Aorta (tissue), 5 donors: ENCODE measurements around the gene CNST. TPM values are rescaled to one million over a fixed set of nuclear protein-coding genes. Genes with fewer than 3 reads are reported as not detected.

ENCODE experiments used
- ATAC-seq: fragments of 200-7000 bp; cut with Tn5 transposase; one replicate; pipeline ENCODE4 v1.9.1; 2022; ENCODE audit warnings: moderate library complexity; ENCODE audit not compliant: low FRiP score
- DNase-seq, 2 donors: peaks; one replicate each; pipeline ENCODE4 v3.0.0-alpha.2; 2020
- H3K27ac ChIP-seq, 2 donors: one replicate each; pipeline ENCODE4 v1.5.1; 2013; ENCODE audit warnings: low read length in 2 of 2, mild to moderate bottlenecking in 2 of 2, moderate library complexity in 2 of 2, control low read depth in 1 of 2, inconsistent platforms in 1 of 2, low read depth in 1 of 2
- H3K27me3 ChIP-seq, 2 donors: one replicate each; pipeline ENCODE4 v1.6.1; 2013; ENCODE audit warnings: control low read depth in 1 of 2, low read length in 1 of 2, mild to moderate bottlenecking in 1 of 2, moderate library complexity in 1 of 2; ENCODE audit not compliant: insufficient read depth in 2 of 2, control insufficient read depth in 1 of 2
- H3K36me3 ChIP-seq, 2 donors: one replicate each; pipeline ENCODE4 v1.6.1; 2013; ENCODE audit warnings: control low read depth in 1 of 2, low read length in 1 of 2, mild to moderate bottlenecking in 1 of 2; ENCODE audit not compliant: insufficient read depth in 2 of 2, control insufficient read depth in 1 of 2
- H3K4me1 ChIP-seq, 2 donors: one replicate each; pipeline ENCODE4 v1.6.1; 2013; ENCODE audit warnings: low read length in 2 of 2, control low read depth in 1 of 2, mild to moderate bottlenecking in 1 of 2, moderate library complexity in 1 of 2; ENCODE audit not compliant: insufficient read depth in 2 of 2, control insufficient read depth in 1 of 2
- H3K4me3 ChIP-seq, 2 donors: one replicate each; pipeline ENCODE4 v1.5.1; 2013; ENCODE audit warnings: low read length in 2 of 2, control low read depth in 1 of 2, mild to moderate bottlenecking in 1 of 2
- H3K9me3 ChIP-seq: one replicate; pipeline ENCODE4 v1.6.1; 2013; ENCODE audit warnings: mild to moderate bottlenecking, low read length; ENCODE audit not compliant: control insufficient read depth
- WGBS, 2 donors: extraction: QIAGEN DNeasy Blood & Tissue Kit; methylation state at CpG; one replicate each; pipeline ENCODE4 v1.1.7; 2013; 5-methylcytosine and 5-hydroxymethylcytosine counted together
- intact Hi-C, 2 donors: fragments of 100-400 bp; cut with DNase I; formaldehyde crosslinking; loops; one replicate each; pipeline versions ENCODE4 v1.14.2 to v1.15.0; 2022
- polyA plus RNA-seq, 2 donors: library from polyadenylated mRNA; stranded (reverse); fragments of 200-250 nt; gene quantifications; one replicate each; pipeline ENCODE4 v1.2.3, GENCODE V29; 2013
- total RNA-seq, 2 donors: library from RNA; stranded (reverse); fragmentation: NEBNext Ultra II Directional; extraction: Animal tissue kit (Norgen Biotek cat#: 25700); gene quantifications; one replicate each; pipeline ENCODE4 v1.2.1, GENCODE V29; 2021
- donor health status: healthy with polysubstance abuse.
- donor health status: Bipolar disorder and iron deficiency.
- donor health status: DM: no; HTN: no; CAD: no.
- donor health status: DM: no; HTN: no; CAD: no.
- donor health status: DM: yes; HTN: yes; CAD: no.

The CNST gene
- total and polyA plus RNA-seq, 4 donors: 6.9 to 27.8 (median 16.1) TPM

DNA sequence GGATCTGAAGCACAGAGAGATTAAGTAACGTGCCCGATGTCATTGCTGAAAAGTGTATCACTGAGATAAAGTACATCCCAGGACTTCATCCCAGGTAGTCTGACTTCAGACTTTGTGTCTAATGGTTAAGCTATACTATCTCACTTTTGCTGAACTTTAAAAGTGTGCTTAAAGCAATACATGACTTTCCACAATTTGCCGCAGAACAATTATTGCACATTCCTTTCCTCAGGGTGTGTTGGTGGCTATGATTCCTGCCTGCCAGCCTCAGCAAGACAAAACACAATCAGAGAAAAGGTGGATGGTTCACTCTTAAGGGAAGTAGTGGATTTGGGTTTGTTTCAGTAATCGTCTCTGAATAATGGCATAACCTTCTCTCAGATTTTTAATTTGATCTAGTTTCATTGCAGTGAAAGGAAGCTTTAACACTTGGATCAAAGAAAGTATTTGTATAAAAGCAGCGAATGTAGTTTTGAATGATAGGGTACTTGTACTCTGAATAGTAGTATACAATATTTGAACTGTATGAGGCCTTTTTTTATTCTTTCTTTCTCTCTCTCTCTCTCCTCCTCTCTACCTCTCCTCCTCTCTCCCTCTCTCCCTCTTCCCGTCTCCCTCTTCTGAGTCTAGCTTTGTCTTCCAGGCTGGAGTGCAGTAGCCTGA lies 47.0 kb downstream of the CNST start:
- peaks cover 0 to 2% of the 10 kb centered on the region in 2 donors for H3K4me1 ChIP-seq

DNA sequence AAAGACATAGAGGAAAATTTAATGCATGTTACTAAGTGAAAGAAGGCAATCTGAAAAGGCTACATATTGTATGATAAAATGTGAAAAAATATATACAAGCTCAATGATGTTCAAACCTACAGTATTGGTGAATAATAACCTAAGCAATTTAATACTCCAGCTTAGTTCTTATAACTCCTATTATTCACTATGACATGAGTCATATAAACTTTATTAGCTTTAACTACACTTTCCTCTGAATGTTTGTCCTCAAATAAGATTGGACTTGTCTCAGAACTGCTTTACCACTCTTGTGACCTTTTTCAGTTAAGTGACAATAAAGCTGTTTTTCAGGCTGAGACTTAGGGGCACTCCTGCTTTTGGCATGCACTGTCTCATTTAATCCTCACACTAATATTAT lies 50.9 kb downstream of the CNST start:
- ATAC-seq (no peak), DNase-seq (no peak)
- Histone ChIP-seq H3K4me1 (peaks cover 2 to 3% of the 10 kb centered on the region in 2 donors), H3K36me3 (no peaks in the 10 kb centered on the region), H3K27ac (no peak overlapping the region), H3K27me3 (no peaks in the 10 kb centered on the region), H3K9me3 (no peaks in the 10 kb centered on the region), H3K4me3 (no peak overlapping the region)
- intact Hi-C loops: no loop called here

More for the DNA sequence above, 47.0 kb downstream of the CNST start:
- H3K27ac ChIP-seq: no peak overlapping the region
- WGBS, 2 donors: 91 to 93% methylated on average over 5 to 6 of the region's 6 CpGs
- H3K4me3 ChIP-seq: no peak overlapping the region
- ATAC-seq (no peak), DNase-seq (no peak)
- H3K9me3 ChIP-seq: no peaks in the 10 kb centered on the region
- H3K27me3 ChIP-seq: no peaks in the 10 kb centered on the region
- H3K36me3 ChIP-seq: no peaks in the 10 kb centered on the region
- intact Hi-C loops: no loop called here

DNA sequence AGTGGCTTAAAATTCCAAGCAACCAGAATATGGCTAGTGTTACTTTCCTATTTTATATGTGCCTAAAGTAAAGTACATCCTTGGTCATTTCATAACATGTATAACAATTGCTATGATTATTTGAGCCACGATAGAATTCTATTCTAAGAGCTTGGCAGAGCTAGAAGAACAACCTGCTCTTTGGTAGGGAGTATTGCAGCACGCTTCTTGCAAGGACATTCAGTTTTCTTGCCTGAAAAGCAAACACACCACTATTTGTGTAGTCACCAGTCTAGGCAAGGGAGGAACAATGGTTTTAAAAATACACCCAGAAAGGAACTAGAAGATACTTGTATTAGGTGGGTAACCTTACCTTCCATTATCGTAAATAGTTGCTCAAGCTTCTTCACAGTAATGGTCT lies 51.5 kb downstream of the CNST start:
- Histone ChIP-seq H3K4me3 (no peak overlapping the region), H3K27me3 (no peaks in the 10 kb centered on the region), H3K36me3 (no peaks in the 10 kb centered on the region), H3K4me1 (peaks cover 2 to 4% of the 10 kb centered on the region in 2 donors), H3K27ac (no peak overlapping the region), H3K9me3 (no peaks in the 10 kb centered on the region)
- ATAC-seq (no peak), DNase-seq (no peak)
- 32 to 39% methylated on average over 3 of the region's 3 CpGs for WGBS, 2 donors
- intact Hi-C loops: no loop called here

DNA sequence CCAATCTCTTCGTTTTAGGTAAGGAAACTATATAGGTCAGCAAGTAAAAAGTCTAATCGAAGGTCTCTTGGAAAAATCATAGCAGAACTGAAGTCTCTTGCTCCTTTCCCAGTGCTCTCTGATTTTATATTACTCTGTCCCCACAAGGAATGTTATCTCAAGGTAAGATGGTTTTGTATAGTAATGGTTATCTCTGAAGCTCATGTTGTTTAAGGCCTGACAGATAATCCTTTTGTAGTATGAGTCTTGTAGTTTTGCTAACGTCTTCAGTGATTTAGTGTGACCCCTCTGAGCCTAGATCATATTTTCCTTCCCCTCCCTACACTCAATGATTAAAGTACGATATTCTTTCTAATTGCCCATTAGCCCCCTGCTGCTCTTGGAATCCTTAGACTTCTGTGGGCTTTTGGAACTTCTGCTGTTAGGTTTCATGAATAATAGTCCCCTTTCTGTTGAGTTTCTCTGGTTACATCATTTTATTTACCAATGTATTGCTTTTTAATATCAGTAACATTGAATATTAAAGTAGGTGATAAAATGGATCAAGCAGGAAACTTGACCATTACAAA lies 52.1 kb downstream of the CNST start:
- Histone ChIP-seq H3K27ac (no peak overlapping the region), H3K4me1 (peaks cover 2 to 4% of the 10 kb centered on the region in 2 donors)
- 79 to 88% methylated on average over 4 of the region's 4 CpGs for WGBS, 2 donors

DNA sequence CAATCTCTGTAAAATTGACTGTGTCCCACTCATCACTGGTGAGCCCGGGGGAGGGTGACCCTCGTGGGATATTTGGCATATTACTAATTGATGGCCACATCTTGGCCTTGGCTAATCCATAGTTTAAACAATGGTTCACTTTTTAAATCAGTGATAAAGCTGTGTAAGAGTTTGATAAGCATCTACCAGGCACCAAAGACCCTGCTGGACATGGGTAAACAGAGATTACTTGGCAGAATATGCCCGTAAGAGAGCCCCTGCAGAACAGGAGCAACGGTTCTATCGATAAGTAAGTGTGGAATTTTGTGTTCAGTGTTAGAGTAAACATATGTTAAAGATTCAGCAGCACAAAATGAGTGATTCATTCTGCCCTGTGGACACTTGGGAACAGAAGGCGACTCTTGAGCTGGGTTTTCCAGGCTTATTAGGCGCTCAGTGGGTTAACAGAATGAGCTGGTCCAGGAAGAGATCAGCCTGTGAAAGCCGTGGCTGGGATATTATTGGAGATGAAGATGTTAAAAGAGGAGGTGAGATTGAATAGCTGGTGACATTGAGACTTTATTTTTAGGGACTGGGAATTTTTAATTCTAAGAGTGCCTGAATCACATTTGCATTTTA lies 55.9 kb downstream of the CNST start:
- H3K4me3 ChIP-seq: no peak overlapping the region
- intact Hi-C loops: no loop called here
- H3K9me3 ChIP-seq: no peaks in the 10 kb centered on the region
- ATAC-seq (no peak), DNase-seq (no peak)
- H3K27ac ChIP-seq: no peak overlapping the region
- H3K36me3 ChIP-seq: no peaks in the 10 kb centered on the region
- H3K4me1 ChIP-seq: peaks cover 2 to 4% of the 10 kb centered on the region in 2 donors
- WGBS, 2 donors: 75 to 80% methylated on average over 8 of the region's 8 CpGs
- no peaks in the 10 kb centered on the region for H3K27me3 ChIP-seq

More for the DNA sequence above, 52.1 kb downstream of the CNST start:
- Histone ChIP-seq H3K9me3 (no peaks in the 10 kb centered on the region), H3K36me3 (no peaks in the 10 kb centered on the region), H3K4me3 (no peak overlapping the region), H3K27me3 (no peaks in the 10 kb centered on the region)
- intact Hi-C loops: no loop called here
- no peak for ATAC-seq
- no peak for DNase-seq

DNA sequence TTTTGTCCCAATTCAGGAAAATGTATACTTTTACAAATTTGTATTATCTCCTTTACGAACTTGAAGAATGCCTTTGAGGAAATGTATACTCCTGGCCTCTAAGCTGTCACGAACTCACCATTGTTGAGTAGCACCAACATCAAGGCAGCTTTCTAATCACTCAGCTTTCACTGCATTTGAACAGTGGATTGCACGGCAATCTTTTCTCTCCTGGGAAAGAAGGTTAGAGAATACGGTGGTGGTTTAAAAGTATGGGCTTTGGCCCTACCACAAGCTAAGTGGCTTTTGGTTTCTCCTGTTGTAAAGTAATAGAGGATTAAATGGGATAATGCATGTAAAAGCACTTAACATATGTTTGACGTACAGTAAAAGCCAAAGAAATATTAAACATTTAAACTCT lies 57.8 kb downstream of the CNST start:
- intact Hi-C loops: no loop called here
- Histone ChIP-seq H3K4me3 (no peak overlapping the region), H3K9me3 (no peaks in the 10 kb centered on the region), H3K27me3 (no peaks in the 10 kb centered on the region), H3K27ac (no peak overlapping the region), H3K4me1 (peaks cover 0 to 2% of the 10 kb centered on the region in 2 donors), H3K36me3 (no peaks in the 10 kb centered on the region)
- WGBS, 2 donors: 75 to 81% methylated on average over 5 of the region's 5 CpGs
- no peak for DNase-seq
- no peak for ATAC-seq

DNA sequence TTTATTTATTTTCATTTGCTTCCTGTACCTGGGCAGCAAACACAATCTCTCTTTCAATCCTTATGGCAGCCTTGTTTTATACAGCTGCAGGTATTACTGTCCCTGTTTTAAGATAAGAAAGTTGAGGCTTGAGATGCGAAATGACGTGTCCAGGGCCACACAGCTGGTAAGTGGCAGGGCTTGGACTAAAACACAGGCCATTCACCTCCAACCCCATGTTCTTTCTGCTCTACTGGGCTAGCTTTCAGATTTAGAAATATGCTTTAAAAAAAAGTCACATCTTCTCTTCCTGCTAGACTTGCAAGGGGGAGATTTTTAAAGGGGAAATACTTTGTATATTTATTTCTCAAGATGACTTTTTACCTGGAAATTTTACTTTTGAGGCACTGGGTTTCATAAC lies 62.8 kb downstream of the CNST start:
- Histone ChIP-seq H3K4me3 (no peak overlapping the region), H3K27ac (no peak overlapping the region), H3K4me1 (no peaks in the 10 kb centered on the region), H3K9me3 (no peaks in the 10 kb centered on the region), H3K36me3 (no peaks in the 10 kb centered on the region), H3K27me3 (no peaks in the 10 kb centered on the region)
- no peak for DNase-seq
- no peak for ATAC-seq
- intact Hi-C loops: no loop called here
- WGBS, 2 donors: 55 to 66% methylated on average over 2 of the region's 2 CpGs

DNA sequence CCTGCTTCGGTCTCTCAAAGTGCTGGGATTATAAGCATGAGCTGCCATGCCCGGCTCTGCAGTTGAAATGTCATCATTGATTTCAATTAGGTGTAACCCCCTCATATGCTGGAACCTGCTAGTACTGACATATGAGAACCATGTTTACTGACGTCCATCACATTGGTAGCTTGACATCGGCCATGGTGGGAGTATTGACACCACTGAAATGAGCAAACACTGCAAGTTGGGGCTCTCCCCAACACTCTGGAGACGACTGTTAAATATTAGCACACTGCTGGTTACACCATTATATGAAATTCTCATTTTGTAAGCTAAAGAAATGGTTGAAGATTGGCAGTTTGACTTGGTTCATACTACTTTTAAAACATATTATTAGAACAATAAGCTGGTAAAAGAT lies 63.7 kb downstream of the CNST start:
- Histone ChIP-seq H3K36me3 (no peaks in the 10 kb centered on the region), H3K27me3 (no peaks in the 10 kb centered on the region), H3K4me1 (no peaks in the 10 kb centered on the region), H3K4me3 (no peak overlapping the region), H3K27ac (no peak overlapping the region), H3K9me3 (no peaks in the 10 kb centered on the region)
- intact Hi-C loops: loop anchor here in 1 of 2 donors (5.0 kb wide), 1 partner anchor 63 kb away; the partner anchor contains the start of genes CNST and TFB2M
- ATAC-seq (no peak), DNase-seq (no peak)
- WGBS, 2 donors: 94% methylated on average over 5 of the region's 5 CpGs

DNA sequence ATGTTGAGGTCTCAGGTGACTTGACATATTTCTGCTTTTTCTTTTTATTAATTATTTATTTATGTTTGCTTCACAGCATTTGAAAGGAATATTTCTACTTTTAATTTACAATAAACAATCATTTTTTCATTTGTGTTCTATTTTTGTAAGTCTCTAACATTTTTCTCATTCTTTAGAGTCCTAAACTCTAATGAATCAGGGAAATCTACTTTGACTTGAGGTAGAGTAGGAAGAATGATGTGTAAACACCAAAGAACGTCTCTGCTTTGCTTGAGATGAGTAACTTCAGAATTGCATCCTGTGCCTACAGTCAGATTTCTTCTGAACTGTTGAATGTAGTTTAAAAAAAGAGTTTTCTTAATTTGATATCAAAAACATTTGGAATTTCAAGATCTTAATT lies 65.2 kb downstream of the CNST start:
- DNase-seq: no peak
- ATAC-seq: no peak
- Histone ChIP-seq H3K27me3 (no peaks in the 10 kb centered on the region), H3K4me1 (no peaks in the 10 kb centered on the region), H3K4me3 (no peak overlapping the region), H3K27ac (no peak overlapping the region), H3K36me3 (no peaks in the 10 kb centered on the region), H3K9me3 (no peaks in the 10 kb centered on the region)
- intact Hi-C loops: loop anchor here in 1 of 2 donors (5.0 kb wide), 1 partner anchor 64 kb away; the partner anchor contains the start of genes CNST and TFB2M
- WGBS, 2 donors: 21 to 29% methylated on average over 1 of the region's 1 CpG
